GM13977 (cell line): ENCODE data around the gene RARRES2.

Experiments used
- DNase-seq: peaks from one replicate; pipeline ENCODE4 v3.0.0; 2012; ENCODE audit warnings: low spot score
- in situ Hi-C: fragments of 300-500 bp; cut with MboI; formaldehyde crosslinking; loops from one replicate; pipeline ENCODE4 v1.12.0; 2022; ENCODE audit warnings: low sequenced_read_pairs, low pct_unique_long_range_greater_than_20kb, mixed read lengths, inconsistent platforms; ENCODE audit not compliant: unreplicated experiment
- TF ChIP-seq, protein P1 (sequence below): IDR thresholded peaks from 2 replicates; pipeline ENCODE4 v1.5.1; 2012; ENCODE audit warnings: mild to moderate bottlenecking, control low read depth; ENCODE audit not compliant: insufficient read depth; ENCODE audit errors: extremely low read depth, missing control alignments

RARRES2 gene

DNA sequence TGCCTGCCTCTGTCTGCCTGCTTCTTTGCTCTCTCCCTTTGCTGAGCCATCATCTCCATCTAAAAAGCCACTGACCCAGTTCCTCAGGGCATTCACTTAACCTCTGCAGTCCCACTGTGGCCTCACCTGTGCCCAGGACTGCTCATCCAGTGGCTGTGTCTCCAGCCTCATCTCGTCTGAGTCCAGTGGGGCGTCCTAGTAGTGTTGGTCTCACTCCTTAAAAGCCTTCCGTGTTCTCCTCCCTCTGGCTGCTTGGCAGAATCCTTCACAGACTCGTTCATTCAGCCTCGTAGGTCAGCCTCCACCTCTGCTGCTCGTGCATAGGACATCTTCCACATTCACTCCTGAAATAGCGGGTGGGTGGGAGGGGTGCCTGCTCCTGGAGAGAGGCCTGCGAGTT, 7.3 kb downstream of the RARRES2 start:
- in situ Hi-C loops, result no loop called here

DNA sequence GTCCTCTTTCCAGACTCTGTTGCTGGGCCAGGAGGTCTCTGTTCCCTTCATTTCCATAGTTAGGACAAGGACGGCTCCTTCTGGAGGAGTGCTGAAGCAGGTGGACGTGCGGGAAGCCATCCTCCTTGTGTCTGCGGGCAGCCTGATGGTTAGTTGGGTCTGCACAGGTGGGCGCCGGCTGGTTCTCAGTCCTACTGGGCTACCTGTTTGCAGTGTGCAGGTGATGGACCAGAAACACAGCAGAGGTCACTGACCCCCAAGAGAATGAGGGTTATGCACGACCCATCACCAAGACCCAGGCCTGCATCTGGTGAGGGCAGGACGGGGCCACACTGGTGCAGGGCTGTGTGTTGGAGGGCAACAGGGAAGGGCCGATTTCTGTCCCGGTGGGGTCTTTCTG, 7.8 kb downstream of the RARRES2 start:
- in situ Hi-C loops, result no loop called here

More for the DNA sequence above, 7.3 kb downstream of the RARRES2 start:
- TF ChIP-seq, protein P1, sequence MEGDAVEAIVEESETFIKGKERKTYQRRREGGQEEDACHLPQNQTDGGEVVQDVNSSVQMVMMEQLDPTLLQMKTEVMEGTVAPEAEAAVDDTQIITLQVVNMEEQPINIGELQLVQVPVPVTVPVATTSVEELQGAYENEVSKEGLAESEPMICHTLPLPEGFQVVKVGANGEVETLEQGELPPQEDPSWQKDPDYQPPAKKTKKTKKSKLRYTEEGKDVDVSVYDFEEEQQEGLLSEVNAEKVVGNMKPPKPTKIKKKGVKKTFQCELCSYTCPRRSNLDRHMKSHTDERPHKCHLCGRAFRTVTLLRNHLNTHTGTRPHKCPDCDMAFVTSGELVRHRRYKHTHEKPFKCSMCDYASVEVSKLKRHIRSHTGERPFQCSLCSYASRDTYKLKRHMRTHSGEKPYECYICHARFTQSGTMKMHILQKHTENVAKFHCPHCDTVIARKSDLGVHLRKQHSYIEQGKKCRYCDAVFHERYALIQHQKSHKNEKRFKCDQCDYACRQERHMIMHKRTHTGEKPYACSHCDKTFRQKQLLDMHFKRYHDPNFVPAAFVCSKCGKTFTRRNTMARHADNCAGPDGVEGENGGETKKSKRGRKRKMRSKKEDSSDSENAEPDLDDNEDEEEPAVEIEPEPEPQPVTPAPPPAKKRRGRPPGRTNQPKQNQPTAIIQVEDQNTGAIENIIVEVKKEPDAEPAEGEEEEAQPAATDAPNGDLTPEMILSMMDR, result no peak
- DNase-seq, result no peak

DNA sequence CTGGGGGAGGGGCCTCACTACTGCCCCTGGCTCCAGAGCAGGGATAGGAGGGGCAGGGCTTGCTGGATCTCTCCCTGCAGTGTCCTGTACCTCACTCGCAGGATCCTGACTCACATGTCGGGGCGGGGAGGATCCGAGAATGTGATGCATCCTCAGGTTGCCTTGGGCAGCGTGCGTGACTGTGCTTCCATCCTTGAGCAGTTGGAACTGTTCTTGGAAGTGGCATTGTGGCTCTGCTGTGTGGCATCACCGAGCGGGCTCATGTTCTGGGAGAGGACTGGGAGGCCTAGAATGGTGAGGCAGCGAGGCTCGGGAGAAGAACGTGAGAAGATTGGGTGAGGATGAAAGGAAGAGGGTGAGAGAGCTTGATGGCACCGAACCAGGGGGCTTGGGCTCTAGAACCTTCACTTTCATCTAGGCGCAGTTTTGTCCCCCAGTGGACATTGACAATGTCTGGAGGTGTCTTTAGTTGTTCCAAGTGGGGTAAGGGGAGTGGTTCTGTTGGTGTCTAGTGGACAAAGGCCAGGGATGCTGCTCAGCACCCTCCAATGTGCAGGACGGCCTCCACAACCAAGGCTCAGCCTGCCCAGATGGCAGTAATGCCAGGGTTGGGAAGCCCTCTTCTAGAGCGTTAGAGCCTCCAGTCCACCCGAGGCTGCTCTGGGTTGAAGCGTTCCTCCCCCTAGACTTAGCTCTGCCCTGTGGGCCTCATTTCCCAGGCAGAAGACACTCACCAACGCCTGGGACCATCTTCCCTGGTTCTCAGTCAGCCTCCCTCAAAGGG, 8.4 kb downstream of the RARRES2 start:
- in situ Hi-C loops, result no loop called here
- TF ChIP-seq, protein P1, result no peak
- no peak for DNase-seq

More for the DNA sequence above, 7.8 kb downstream of the RARRES2 start:
- no peak for DNase-seq
- TF ChIP-seq, protein P1, result no peak

DNA sequence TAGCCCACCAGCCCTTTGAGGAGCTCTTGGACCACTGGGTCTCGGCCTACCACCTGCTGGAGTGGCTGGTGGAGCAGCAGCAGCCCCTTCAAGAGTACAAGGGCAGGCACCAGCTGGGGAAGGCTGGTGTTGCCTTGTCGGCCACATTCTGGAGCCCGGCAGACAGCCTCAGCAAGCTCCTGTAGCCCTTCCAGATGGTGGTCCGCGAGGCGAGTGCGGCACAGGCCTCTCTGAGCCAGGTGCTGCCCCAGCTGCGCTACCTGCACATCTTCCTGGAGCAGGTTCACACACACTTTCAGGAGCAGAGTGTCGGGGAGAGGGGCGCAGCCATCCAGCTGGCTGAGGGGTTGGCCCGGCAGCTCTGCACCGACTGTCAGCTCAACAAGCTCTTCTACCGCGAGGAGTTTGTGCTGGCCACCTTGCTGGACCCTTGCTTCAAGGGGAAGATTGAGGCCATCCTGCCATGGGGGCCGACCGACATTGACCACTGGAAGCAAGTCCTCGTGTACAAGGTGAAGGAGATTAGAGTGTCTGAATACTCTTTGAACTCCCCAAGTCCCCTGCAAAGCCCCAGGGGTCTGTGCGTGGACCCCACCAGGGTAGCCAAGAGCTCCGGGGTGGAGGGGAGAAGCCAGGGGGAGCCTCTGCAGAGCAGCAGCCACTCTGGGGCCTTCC, 11.1 kb downstream of the RARRES2 start:
- no peak for DNase-seq
- TF ChIP-seq, protein P1, result no peak

DNA sequence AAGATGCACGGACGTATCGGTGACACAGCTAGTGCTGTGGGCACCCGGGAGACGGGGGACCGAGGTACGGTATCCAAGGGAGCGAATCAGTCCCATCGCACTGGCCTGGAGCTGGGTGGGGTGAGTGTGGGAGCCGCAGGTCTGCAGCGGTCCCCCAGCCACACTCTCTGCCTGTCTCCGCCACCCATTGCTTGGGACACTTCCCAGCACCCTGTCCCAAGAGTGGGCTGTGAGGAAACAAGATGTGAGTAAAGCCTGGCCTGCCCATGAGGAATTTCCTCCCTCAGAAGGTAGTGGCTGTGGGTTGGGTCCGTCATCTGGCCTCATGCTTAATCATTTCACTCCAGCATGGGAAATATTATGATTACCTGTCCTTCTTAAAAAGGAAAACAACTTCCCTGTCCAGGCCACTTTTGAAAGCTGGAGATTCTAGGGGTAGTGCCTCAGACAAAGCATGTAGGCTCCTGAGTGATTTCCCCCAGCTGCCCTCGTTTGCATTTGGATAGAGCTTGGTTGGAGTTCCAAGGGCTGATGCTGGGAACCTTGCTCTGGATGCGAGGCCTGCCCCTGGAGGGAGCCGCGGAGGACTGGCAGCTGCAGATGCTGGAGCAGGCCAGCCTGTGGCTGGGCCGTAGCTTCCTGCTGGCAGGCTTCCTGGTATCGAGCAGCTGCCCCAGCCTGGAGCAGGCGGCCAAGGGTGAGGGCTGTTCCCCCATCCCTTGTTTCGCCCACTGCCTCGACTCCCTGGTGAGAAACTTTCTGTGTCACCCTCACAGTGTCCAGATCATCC, 11.9 kb downstream of the RARRES2 start:
- in situ Hi-C loops, result no loop called here
- DNase-seq, result no peak
- TF ChIP-seq, protein P1, result no peak

More for the DNA sequence above, 11.1 kb downstream of the RARRES2 start:
- in situ Hi-C loops, result no loop called here

DNA sequence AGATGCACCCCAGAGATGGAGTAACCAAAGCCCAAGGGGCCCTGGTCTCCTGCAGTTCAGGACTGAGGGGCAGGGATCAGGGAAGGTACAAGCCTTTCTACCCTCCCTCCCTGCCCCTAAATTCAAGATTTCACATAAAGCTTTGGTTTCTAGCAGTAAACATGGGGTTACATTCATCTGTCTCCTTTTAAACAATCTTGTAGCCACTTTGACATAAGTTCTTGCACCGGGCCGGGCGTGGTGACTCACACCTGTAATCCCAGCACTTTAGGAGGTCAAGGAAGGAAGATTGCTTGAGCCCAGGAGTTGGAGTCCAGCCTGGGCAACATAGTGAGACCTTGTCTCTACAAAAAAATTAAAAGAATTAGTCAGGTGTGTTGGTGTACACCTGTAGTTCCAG, 14.1 kb downstream of the RARRES2 start:
- DNase-seq, result no peak
- TF ChIP-seq, protein P1, result no peak
- in situ Hi-C loops, result no loop called here
